MCF 10A (cell line): Measurements from ENCODE around the gene CEMP1. TPM values are rescaled to one million over a fixed set of nuclear protein-coding genes. Genes with fewer than 3 reads are reported as not detected.
"Not testable (repeated sequence)": the region's sequence is repeated elsewhere in the genome, so short reads cannot be mapped to it uniquely, and the experiment has no call there.

Source experiments
- Bru-seq: library from RNA; stranded (reverse); fragments of 400-500 nt; gene quantifications from one replicate; lab custom pipeline; 2021; lab: Mats Ljungman, UMichigan
- BruChase-seq, 2 experiments: library from RNA; stranded (reverse); fragments of 400-500 nt; gene quantifications; one replicate each; lab custom pipeline; 2021; lab: Mats Ljungman, UMichigan
- BruUV-seq: library from RNA; stranded (reverse); fragments of 400-500 nt; replicated peaks from 2 replicates; lab custom pipeline; 2021; lab: Mats Ljungman, UMichigan
- CTCF ChIA-PET: fragments of 300-600 bp; sonication (Branson Sonifier 250); formaldehyde crosslinking; extraction: SDS; loops from one replicate; lab custom pipeline; 2021; ENCODE audit warnings: antibody characterized with exemption, inconsistent platforms; lab: Yijun Ruan, JAX
- POLR2A ChIA-PET: fragments of 300-600, 350-650 bp; sonication (Branson Sonifier 250); formaldehyde crosslinking; extraction: SDS; loops from one replicate; lab custom pipeline; 2020; ENCODE audit warnings: antibody characterized with exemption, inconsistent platforms; lab: Yijun Ruan, JAX
- DNase-seq: peaks from one replicate; pipeline ENCODE4 v3.0.0-alpha.2; 2018; ENCODE audit not compliant: unreplicated experiment
- H3K27ac Mint-ChIP-seq: one replicate; pipeline ENCODE4 v1.8.0; 2022; ENCODE audit warnings: mild to moderate bottlenecking, low read depth, mixed read lengths; ENCODE audit not compliant: unreplicated experiment
- H3K27me3 Mint-ChIP-seq: one replicate; pipeline ENCODE4 v1.8.0; 2022; ENCODE audit warnings: mixed read lengths; ENCODE audit not compliant: insufficient read depth, unreplicated experiment
- H3K36me3 Mint-ChIP-seq: one replicate; pipeline ENCODE4 v1.8.0; 2022; ENCODE audit warnings: mild to moderate bottlenecking, moderate library complexity, mixed read lengths; ENCODE audit not compliant: insufficient read depth, unreplicated experiment
- H3K4me1 Mint-ChIP-seq: one replicate; pipeline ENCODE4 v1.8.0; 2022; ENCODE audit warnings: mixed read lengths; ENCODE audit not compliant: insufficient read depth, unreplicated experiment
- H3K4me3 Mint-ChIP-seq: one replicate; pipeline ENCODE4 v1.8.0; 2022; ENCODE audit warnings: mild to moderate bottlenecking, moderate library complexity, mixed read lengths; ENCODE audit not compliant: unreplicated experiment
- H3K9me3 Mint-ChIP-seq: one replicate; pipeline ENCODE4 v1.8.0; 2022; ENCODE audit warnings: mixed read lengths; ENCODE audit not compliant: unreplicated experiment
- CTCF ChIP-seq: fragments of 200-600 bp; IDR thresholded peaks from one replicate; pipeline ENCODE4 v1.8.0; 2022; ENCODE audit warnings: antibody characterized with exemption, mild to moderate bottlenecking; ENCODE audit not compliant: unreplicated experiment
- intact Hi-C: fragments of 100-400 bp; cut with micrococcal nuclease; formaldehyde crosslinking; loops from 2 replicates; pipeline ENCODE4 v1.14.1; 2022
- long read RNA-seq: library from polyadenylated mRNA; stranded (forward); transcript quantifications from one replicate; pipeline ENCODE4 v2.0.0, GENCODE V29; 2022
- total RNA-seq: library from RNA; stranded (reverse); gene quantifications from 2 replicates; pipeline ENCODE4 v1.2.3, GENCODE V29; 2022

CEMP1 gene, protein sequence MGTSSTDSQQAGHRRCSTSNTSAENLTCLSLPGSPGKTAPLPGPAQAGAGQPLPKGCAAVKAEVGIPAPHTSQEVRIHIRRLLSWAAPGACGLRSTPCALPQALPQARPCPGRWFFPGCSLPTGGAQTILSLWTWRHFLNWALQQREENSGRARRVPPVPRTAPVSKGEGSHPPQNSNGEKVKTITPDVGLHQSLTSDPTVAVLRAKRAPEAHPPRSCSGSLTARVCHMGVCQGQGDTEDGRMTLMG
- total RNA-seq = not detected in 2 replicates
- Bru-seq, nascent RNA = percentile 21 among the genes with signal in this experiment
- not detected for BruChase-seq, experiment 1, labeled RNA remaining after a 6-hour chase
- percentile 20 among the genes with signal in this experiment for BruChase-seq, experiment 2, labeled RNA remaining after a 2-hour chase
- long read RNA-seq = 0 reads

- no peaks in the 10 kb centered on the region for H3K27me3 Mint-ChIP-seq
- no peaks in the 10 kb centered on the region for H3K9me3 Mint-ChIP-seq
- TF ChIP-seq CTCF = no peak
- DNase-seq = no peak
- intact Hi-C loops = no loop called here
- H3K4me3 Mint-ChIP-seq = peak within 1 kb of the TSS; percentile 98
- peaks cover 11% of the 10 kb centered on the region for H3K36me3 Mint-ChIP-seq
- no TSS peak for BruUV-seq
- H3K27ac Mint-ChIP-seq = peak within 1 kb of the TSS; percentile 100
- ChIA-PET CTCF (interaction anchor here (0.6 kb wide), 1 partner anchor 11 kb away, joined by 4 read pairs; the partner anchor contains the start of gene AMDHD2), POLR2A (interaction anchor here (0.6 to 3.8 kb wide), 7 partner anchors 9 to 523 kb away, joined by 3 to 62 read pairs (median 5); partner anchors contain the start of genes AMDHD2, ATP6V0C and TRAF7)
- peaks cover 14% of the 10 kb centered on the region for H3K4me1 Mint-ChIP-seq
These were observed at the start of gene CEMP1 for GRCh38 chr16:2531371-2531695. Gene CEMP1 (minus strand): TSS chr16:2531408. CDS start chr16:2531073, 335 bp downstream.

DNA sequence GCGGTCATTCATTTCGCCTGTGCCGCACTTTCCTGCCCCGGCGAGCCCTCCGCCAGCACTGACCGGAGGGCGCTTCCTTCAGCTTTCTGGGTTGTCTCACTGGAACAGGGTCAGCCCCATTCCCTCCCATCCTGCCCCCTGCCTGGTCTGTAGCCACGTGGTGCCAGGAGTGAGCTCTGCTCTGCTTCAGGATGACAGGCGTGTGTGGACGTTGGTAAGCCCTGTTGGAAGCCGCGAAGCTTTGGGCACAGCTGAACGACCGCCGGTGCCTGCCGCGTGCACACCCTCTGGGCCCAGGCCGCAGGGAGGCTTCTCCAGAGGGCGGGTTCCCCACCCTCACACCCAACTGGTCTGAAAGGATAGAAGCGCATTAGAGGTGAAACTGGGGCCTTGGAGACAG, 49.6 kb upstream of the CEMP1 start:
- H3K36me3 Mint-ChIP-seq, POLR2A ChIA-PET, H3K4me1 Mint-ChIP-seq, BruUV-seq, H3K27ac Mint-ChIP-seq, H3K9me3 Mint-ChIP-seq, H3K27me3 Mint-ChIP-seq, intact Hi-C loops, CTCF ChIA-PET, DNase-seq, H3K4me3 Mint-ChIP-seq: not testable (repeated sequence)

GRCh38 chr16:2580143-2580542, 48.9 kb upstream of the CEMP1 start:
- H3K9me3 Mint-ChIP-seq, intact Hi-C loops, BruUV-seq, DNase-seq, H3K27me3 Mint-ChIP-seq, CTCF ChIA-PET, H3K36me3 Mint-ChIP-seq, H3K4me1 Mint-ChIP-seq, H3K27ac Mint-ChIP-seq, POLR2A ChIA-PET, H3K4me3 Mint-ChIP-seq: not testable (repeated sequence)

DNA sequence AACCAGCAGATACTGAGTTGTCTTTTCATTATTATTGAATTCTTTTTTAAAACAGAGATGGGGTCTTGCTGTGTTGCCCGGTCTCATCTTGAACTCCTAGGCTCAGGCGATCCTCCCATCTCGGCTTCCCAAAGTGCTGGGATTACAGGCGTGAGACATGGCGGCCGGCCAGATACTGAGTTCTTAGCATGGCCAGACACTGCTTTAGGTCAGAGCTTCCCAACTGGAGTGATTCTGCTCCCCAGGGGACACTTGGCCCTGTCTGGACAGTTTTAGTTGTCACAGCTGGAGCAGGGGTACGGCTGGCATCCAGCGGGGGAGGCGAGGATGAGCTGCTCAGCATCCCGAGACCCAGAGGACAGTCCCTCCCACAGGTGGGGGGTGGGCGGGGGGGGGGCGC, 47.7 kb upstream of the CEMP1 start:
- POLR2A ChIA-PET, BruUV-seq, CTCF ChIA-PET, H3K9me3 Mint-ChIP-seq, H3K4me1 Mint-ChIP-seq, H3K27me3 Mint-ChIP-seq, H3K27ac Mint-ChIP-seq, intact Hi-C loops, H3K4me3 Mint-ChIP-seq, DNase-seq, H3K36me3 Mint-ChIP-seq: not testable (repeated sequence)

- H3K4me1 Mint-ChIP-seq, BruUV-seq, DNase-seq, H3K36me3 Mint-ChIP-seq, H3K9me3 Mint-ChIP-seq, H3K27me3 Mint-ChIP-seq, H3K4me3 Mint-ChIP-seq, POLR2A ChIA-PET, H3K27ac Mint-ChIP-seq, intact Hi-C loops, CTCF ChIA-PET: not testable (repeated sequence)
These were observed 45.8 kb upstream of the CEMP1 start for GRCh38 chr16:2577044-2577443.

- H3K27me3 Mint-ChIP-seq, H3K36me3 Mint-ChIP-seq, DNase-seq, H3K9me3 Mint-ChIP-seq, intact Hi-C loops, CTCF ChIA-PET, POLR2A ChIA-PET, H3K27ac Mint-ChIP-seq, H3K4me3 Mint-ChIP-seq, H3K4me1 Mint-ChIP-seq, BruUV-seq: not testable (repeated sequence)
These were observed 44.6 kb upstream of the CEMP1 start for GRCh38 chr16:2575839-2576238.

- BruUV-seq, H3K4me1 Mint-ChIP-seq, H3K9me3 Mint-ChIP-seq, H3K27me3 Mint-ChIP-seq, DNase-seq, POLR2A ChIA-PET, CTCF ChIA-PET, H3K4me3 Mint-ChIP-seq, H3K36me3 Mint-ChIP-seq, H3K27ac Mint-ChIP-seq, intact Hi-C loops: not testable (repeated sequence)
These were observed 41.5 kb upstream of the CEMP1 start for GRCh38 chr16:2572704-2573103.

- H3K4me3 Mint-ChIP-seq, H3K9me3 Mint-ChIP-seq, POLR2A ChIA-PET, DNase-seq, H3K27ac Mint-ChIP-seq, BruUV-seq, intact Hi-C loops, H3K4me1 Mint-ChIP-seq, H3K36me3 Mint-ChIP-seq, H3K27me3 Mint-ChIP-seq, CTCF ChIA-PET: not testable (repeated sequence)
These were observed 37.4 kb upstream of the CEMP1 start for GRCh38 chr16:2568573-2568972.
